Measurements from ENCODE around the gene SPSB4.

Gene SPSB4

GRCh38 chr3:141039589-141039988 lies 11.6 kb upstream of the SPSB4 start:
- DNase-seq (no peak), ATAC-seq (replicated peaks) (no peak)
- H3K4me1 Mint-ChIP-seq (ENCODE audit: low read depth in 2 of 2): no peaks in the 10 kb centered on the region
- no peaks in the 10 kb centered on the region for H3K9me3 Mint-ChIP-seq
- H3K27ac Mint-ChIP-seq: no peak overlapping the region
- peaks cover 25 to 30% of the 10 kb centered on the region in 2 donors for H3K27me3 Mint-ChIP-seq
- H3K36me3 Mint-ChIP-seq (ENCODE audit: insufficient read depth): no peaks in the 10 kb centered on the region
- no peak overlapping the region for H3K4me3 Mint-ChIP-seq

GRCh38 chr3:141044695-141045641 lies 6.2 kb upstream of the SPSB4 start:
- Mint-ChIP-seq H3K27me3 (peaks cover 43 to 48% of the 10 kb centered on the region in 2 donors), H3K36me3 (ENCODE audit: insufficient read depth) (no peaks in the 10 kb centered on the region), H3K4me1 (ENCODE audit: low read depth in 2 of 2) (peaks cover 0 to under 1% of the 10 kb centered on the region in 2 donors), H3K9me3 (no peaks in the 10 kb centered on the region), H3K27ac (no peak overlapping the region), H3K4me3 (no peak overlapping the region)
- DNase-seq (no peak), ATAC-seq (replicated peaks) (no peak)

DNA sequence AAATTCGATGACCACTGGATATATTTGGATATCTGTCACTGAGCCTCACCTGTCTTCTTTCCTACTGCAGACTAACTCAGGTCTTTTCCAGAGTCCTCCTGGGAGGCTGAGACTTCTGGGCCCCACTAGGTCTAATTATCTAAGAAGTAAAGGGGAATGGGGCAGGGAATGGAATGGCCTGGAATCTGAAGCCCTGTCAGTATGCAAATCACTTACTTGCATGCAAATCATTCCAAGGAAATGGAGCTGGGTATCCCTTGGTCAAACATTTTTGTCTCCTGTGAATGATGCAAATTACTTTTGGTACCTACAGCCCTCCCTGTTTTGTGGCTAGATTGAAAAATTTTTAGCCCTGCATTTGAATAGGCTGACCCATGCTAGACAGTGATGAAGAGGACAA lies 5.3 kb upstream of the SPSB4 start:
- H3K27ac Mint-ChIP-seq: no peak overlapping the region
- H3K4me3 Mint-ChIP-seq: no peak overlapping the region
- H3K4me1 Mint-ChIP-seq (ENCODE audit: low read depth in 2 of 2): peaks cover 7 to 9% of the 10 kb centered on the region in 2 donors
- H3K36me3 Mint-ChIP-seq (ENCODE audit: insufficient read depth): peaks cover 3% of the 10 kb centered on the region
- peaks cover 51 to 57% of the 10 kb centered on the region in 2 donors for H3K27me3 Mint-ChIP-seq
- no peaks in the 10 kb centered on the region for H3K9me3 Mint-ChIP-seq
- DNase-seq (no peak), ATAC-seq (replicated peaks) (no peak)

DNA sequence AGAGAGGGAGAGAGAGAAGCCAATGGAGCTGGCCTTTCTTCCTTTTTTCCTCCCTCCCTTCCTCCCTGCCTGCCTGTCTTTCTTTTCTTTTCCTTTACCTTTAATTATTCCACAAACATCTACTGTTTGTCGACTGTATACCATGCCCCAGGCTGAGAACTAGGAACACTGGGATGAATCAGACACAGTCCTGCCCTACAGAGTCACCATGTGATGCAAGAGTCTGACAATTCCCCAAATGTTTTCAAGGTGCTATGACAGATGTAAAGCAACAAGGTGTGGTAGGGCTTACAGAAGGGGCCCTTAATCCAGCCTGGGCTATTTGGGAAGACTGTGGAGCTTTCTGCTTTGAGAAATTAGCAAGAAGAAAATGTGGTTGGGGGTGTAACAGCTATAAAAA lies 4.0 kb upstream of the SPSB4 start:
- DNase-seq (no peak), ATAC-seq (replicated peaks) (no peak)
- H3K9me3 Mint-ChIP-seq: no peaks in the 10 kb centered on the region
- no peak overlapping the region for H3K27ac Mint-ChIP-seq
- peaks cover 8 to 12% of the 10 kb centered on the region in 2 donors for H3K4me1 Mint-ChIP-seq (ENCODE audit: low read depth in 2 of 2)
- H3K36me3 Mint-ChIP-seq (ENCODE audit: insufficient read depth): peaks cover 3% of the 10 kb centered on the region
- H3K4me3 Mint-ChIP-seq: no peak overlapping the region
- H3K27me3 Mint-ChIP-seq: peaks cover 57 to 61% of the 10 kb centered on the region in 2 donors

- H3K4me1 Mint-ChIP-seq (ENCODE audit: low read depth in 2 of 2): peaks cover 8 to 12% of the 10 kb centered on the region in 2 donors
- H3K36me3 Mint-ChIP-seq (ENCODE audit: insufficient read depth): peaks cover 3% of the 10 kb centered on the region
- no peak overlapping the region for H3K4me3 Mint-ChIP-seq
- DNase-seq: no peak
- H3K27me3 Mint-ChIP-seq: peaks cover 72 to 82% of the 10 kb centered on the region in 2 donors
- H3K27ac Mint-ChIP-seq: no peak overlapping the region
- no peak for ATAC-seq (replicated peaks)
- H3K9me3 Mint-ChIP-seq: no peaks in the 10 kb centered on the region
Measured at GRCh38 chr3:141049681-141050080, 1.5 kb upstream of the SPSB4 start.

DNA sequence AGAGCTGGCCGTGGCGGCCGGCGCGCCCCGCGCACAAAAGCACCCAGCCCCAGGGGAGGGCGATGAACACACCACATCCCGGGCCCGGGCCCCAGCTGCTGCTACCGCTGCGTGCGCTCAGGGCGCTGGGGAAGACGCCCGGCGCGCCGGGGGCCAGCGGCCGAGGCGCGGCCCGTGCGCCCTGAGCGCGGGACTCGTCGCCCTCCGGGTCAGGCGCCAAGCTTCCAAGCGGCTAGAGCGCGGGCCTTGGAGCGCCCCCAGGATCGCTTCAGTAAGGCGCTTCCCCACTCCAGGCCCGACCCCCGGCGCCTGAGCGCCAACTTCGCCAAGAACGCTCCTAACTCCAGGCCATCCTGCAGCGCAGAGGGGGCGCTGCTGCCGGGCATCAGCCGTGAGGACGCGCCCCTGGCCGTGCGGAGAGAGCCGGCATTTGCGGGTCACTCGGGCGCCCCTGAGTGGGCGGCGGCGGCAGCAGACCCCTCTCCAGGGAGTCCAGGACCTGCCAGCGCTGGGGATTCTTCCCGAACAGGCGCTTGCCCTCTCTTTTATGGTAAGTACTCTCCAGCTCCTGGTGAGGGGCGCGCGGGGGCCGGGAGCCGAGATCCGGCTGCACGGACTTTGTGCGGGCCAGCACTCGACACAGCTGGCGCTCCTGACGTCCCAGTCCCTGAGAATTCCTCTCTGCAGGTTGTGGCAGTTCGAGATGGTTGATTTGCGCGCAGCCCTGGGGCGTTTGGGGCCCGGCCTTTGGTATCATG lies 475 bp downstream of the SPSB4 start:
- no peak for DNase-seq
- Mint-ChIP-seq H3K36me3 (ENCODE audit: insufficient read depth) (peaks cover 3% of the 10 kb centered on the region), H3K27ac (no peak overlapping the region), H3K4me3 (peak overlapping the region; percentile 34 to 49), H3K27me3 (peaks cover 73 to 92% of the 10 kb centered on the region in 2 donors), H3K9me3 (no peaks in the 10 kb centered on the region), H3K4me1 (ENCODE audit: low read depth in 2 of 2) (peaks cover 8 to 12% of the 10 kb centered on the region in 2 donors)
- ATAC-seq (replicated peaks): no peak

DNA sequence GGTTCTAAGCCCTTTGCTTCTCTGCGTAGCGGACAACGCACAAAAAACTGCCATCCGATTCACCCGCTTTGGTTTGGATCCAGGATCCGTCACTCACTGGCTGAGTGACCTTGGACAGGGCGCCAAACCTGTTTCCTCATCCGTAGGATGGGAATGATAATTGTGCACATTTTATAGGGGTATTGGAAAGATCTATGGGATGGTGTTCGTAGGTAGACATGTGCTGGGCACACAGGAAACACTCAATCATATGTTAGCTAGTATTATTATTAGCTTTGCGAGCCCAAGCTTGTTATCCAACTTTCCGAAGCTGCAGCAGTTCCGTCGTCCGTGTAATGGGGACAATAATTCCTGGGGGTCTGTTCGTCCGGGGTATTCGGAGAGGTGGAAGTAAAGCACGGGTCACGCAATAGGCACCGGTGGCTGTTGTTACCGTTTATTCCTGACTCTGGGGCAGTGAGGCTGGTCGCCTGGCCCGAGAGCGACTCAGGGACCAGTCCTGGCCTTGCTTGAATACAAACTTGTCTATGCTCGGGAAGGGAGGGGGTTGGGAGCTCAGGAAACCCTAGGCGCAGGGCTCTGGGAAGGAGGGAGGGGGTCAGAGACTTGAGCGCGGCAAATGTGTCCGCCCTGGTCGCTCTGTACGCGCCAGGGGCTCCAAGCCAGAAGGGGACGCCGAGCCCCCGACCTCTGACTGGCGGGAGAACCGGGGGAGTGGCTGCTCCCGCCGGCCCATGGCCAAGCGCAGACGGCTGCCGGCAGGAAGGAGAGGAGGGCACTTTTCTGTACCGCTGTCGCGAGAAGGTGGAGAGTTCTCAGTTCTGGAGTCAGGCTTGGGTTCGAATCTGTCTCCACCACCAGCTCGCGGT lies 1.3 kb downstream of the SPSB4 start:
- H3K27ac Mint-ChIP-seq: no peak overlapping the region
- DNase-seq (no peak), ATAC-seq (replicated peaks) (no peak)
- peak overlapping the region; percentile 34 to 49 for H3K4me3 Mint-ChIP-seq
- H3K4me1 Mint-ChIP-seq (ENCODE audit: low read depth in 2 of 2): peaks cover 8 to 12% of the 10 kb centered on the region in 2 donors
- H3K9me3 Mint-ChIP-seq: no peaks in the 10 kb centered on the region
- peaks cover 65 to 88% of the 10 kb centered on the region in 2 donors for H3K27me3 Mint-ChIP-seq
- peaks cover 3% of the 10 kb centered on the region for H3K36me3 Mint-ChIP-seq (ENCODE audit: insufficient read depth)

DNA sequence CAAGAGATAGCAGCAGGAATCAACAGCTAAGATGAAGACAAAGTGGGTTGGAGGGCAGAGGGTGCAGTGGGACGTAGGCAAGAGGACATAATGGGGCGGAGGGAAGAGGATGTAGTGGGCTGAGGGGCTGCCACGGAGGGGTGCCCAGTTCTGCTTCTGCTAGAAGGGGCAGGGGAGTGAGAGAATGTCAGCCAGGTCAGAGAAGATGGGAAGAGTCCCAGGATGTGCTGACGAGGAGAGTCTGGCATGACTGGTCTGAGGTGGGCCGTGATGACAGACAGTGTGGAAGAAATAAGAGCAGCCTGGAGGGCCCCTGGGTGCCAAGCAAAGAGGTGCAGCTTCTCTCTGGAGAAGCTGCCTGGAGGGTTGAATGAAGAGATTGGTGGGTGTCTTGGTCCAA lies 4.0 kb downstream of the SPSB4 start:
- DNase-seq: no peak
- Mint-ChIP-seq H3K27ac (no peak overlapping the region), H3K36me3 (ENCODE audit: insufficient read depth) (peaks cover 3% of the 10 kb centered on the region), H3K4me1 (ENCODE audit: low read depth in 2 of 2) (peaks cover 8 to 10% of the 10 kb centered on the region in 2 donors), H3K9me3 (no peaks in the 10 kb centered on the region), H3K27me3 (peaks cover 41 to 61% of the 10 kb centered on the region in 2 donors), H3K4me3 (no peak overlapping the region)
- no peak for ATAC-seq (replicated peaks)

DNA sequence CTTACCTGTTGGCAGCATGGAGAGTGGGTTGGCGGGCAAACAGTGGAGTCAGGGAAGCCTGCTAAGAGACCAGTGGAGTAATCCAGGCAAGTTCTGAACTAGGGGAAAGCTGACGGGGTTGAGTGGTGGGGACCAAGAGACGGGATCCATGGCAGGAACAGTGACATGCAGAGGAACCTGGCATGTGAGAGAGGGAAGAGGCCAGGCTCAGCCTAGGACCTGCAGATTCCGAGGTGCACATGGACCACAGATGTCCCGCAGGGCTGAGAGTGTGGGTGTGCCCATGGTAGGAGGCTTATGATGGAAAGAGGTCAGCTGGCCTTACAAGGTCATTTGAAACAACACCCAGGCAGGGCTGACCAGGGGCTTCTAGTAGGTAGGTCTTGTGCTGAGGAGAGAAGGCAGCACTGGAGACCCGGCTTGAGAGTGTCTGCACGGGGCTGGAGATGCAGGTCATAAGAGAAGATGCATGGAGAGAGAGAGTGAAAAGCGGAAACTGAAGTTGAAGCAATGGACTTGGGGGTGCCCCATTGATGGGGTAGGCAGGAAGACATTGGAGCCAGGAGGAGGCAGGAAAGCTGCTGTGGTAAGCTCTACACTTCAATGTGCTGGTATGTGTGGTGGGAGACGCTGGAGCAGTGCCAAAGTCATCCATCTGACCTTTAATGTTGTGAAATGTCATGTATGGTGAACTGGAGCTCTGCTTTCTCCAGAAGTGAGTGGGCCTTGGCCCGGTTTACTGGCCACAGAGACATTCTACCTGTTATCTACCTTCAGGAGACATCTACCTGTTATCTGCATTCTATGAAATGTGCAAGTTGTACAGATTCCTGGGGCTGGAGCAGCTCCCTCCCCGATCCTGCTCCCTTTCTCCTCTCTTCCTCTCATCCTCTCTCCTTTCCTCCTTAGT lies 4.6 kb downstream of the SPSB4 start:
- Mint-ChIP-seq H3K27ac (no peak overlapping the region), H3K4me1 (ENCODE audit: low read depth in 2 of 2) (peaks cover 1 to 4% of the 10 kb centered on the region in 2 donors), H3K4me3 (no peak overlapping the region), H3K36me3 (ENCODE audit: insufficient read depth) (peaks cover under 1% of the 10 kb centered on the region), H3K9me3 (no peaks in the 10 kb centered on the region), H3K27me3 (peaks cover 34 to 54% of the 10 kb centered on the region in 2 donors)
- ATAC-seq (replicated peaks) (no peak), DNase-seq (no peak)

DNA sequence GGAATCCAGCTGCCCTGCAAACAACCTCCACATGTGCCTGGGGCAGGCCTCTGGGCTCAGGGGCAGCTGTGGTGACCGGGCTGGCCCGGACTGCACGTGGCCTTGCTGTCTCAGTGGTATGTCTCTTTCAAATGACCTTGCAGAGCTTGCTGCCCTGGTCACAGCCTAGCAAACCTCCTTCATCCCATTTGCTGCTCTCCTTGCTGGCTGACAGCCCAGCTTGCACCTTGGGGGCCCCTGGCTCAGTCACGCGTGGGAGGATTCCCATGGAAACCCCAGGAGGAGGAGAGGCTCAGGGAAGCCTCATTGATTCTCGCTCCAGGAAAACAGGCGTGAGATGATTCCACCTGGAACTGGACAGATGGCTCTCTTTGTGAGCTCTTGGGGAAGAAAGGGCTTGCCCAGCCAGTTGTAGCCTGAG lies 5.6 kb downstream of the SPSB4 start:
- H3K9me3 Mint-ChIP-seq: no peaks in the 10 kb centered on the region
- H3K36me3 Mint-ChIP-seq (ENCODE audit: insufficient read depth): no peaks in the 10 kb centered on the region
- H3K27me3 Mint-ChIP-seq: peaks cover 33 to 52% of the 10 kb centered on the region in 2 donors
- no peak overlapping the region for H3K27ac Mint-ChIP-seq
- no peak overlapping the region for H3K4me3 Mint-ChIP-seq
- ATAC-seq (replicated peaks) (no peak), DNase-seq (no peak)
- peaks cover 0 to 2% of the 10 kb centered on the region in 2 donors for H3K4me1 Mint-ChIP-seq (ENCODE audit: low read depth in 2 of 2)

DNA sequence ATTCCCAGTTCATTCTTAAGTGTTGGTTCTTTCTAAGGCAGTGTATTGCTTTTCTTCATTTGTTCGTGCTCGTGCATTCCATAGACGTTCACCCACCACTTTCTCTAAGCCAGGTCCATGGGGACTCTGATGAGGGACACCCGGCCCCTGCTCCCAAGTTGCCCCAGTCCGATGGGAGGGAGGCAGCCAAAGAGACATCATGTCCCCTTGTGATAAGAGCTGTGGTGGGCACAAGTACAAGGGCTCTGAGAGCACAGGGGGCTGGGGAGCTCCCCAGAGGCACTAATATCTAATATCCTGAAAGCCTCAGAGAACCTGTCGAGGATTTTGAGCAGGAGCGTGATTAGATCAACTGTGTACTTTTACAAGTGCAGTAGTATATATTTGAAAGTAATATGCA lies 6.3 kb downstream of the SPSB4 start:
- DNase-seq (no peak), ATAC-seq (replicated peaks) (no peak)
- no peaks in the 10 kb centered on the region for H3K9me3 Mint-ChIP-seq
- no peaks in the 10 kb centered on the region for H3K4me1 Mint-ChIP-seq (ENCODE audit: low read depth in 2 of 2)
- no peak overlapping the region for H3K4me3 Mint-ChIP-seq
- no peak overlapping the region for H3K27ac Mint-ChIP-seq
- peaks cover 27 to 45% of the 10 kb centered on the region in 2 donors for H3K27me3 Mint-ChIP-seq
- no peaks in the 10 kb centered on the region for H3K36me3 Mint-ChIP-seq (ENCODE audit: insufficient read depth)

Data from effector memory CD8-positive, alpha-beta T cell (primary cell).